ENCODE data around the gene NKD2.
"Not testable (repeated sequence)": the region's sequence is repeated elsewhere in the genome, so short reads cannot be mapped to it uniquely, and the experiment has no call there.

Gene NKD2

DNA sequence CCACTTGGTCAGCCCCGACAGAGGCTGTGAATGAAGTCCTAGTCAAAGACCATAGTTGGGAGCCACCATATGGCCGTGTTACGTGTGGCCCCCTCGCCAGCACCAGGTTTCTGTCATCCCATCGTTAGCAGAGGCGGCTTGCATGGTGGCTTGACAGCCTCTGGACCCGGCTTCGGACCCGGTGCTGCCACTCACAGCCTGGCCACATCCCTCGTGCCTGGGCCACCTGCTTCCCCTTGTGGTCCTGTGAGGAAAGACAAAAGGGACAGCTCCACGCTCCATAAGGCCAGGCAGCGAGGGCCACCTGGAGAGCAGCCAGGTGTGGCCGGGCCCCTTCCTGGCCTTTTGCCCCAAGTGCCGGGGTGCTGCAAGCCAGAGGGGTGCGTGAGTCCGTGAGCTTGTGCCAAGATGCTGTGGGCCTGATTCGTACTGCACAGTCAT is 6.2 kb downstream of the NKD2 start:
- no peak for DNase-seq

DNA sequence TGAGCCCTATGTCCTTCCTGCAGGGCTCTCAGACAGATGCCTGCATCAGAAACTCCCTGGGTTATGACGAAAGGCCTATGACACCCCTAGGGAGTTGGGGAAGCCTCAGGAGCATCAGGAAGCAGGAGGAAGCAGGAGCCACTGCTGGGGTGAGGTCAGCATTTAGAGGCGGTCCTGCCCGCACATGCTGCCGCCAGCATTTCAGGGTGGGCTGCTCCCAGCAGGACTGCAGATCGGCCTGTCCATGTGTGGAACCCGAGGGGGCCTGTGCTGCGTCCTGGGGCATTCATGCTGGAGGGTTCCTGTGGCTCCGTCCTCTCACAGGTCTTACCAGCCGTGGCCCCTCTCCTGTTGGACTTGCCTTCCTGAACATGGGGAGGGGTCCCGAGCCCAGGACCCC is 6.9 kb downstream of the NKD2 start:
- no peak for DNase-seq

DNA sequence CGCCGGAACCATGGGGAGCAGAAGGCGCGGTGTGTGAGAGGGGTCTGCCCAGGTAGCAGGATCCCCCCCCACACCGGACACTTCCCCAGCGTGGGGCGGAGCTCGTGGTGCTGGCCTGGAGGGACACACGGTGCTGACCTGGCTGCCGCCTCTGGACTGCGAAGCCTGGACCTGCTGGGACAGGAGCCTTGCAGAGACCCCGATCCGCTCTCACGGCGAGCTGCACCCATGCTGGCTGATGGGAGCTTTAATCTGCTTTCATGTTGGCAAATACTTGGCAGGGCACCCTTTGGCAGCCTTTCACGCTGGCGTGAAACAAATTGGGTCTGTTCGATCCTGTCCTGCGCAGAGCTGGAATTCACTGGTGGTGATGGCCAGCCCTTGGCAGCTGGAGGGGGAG is 7.4 kb downstream of the NKD2 start:
- no peak for DNase-seq

DNA sequence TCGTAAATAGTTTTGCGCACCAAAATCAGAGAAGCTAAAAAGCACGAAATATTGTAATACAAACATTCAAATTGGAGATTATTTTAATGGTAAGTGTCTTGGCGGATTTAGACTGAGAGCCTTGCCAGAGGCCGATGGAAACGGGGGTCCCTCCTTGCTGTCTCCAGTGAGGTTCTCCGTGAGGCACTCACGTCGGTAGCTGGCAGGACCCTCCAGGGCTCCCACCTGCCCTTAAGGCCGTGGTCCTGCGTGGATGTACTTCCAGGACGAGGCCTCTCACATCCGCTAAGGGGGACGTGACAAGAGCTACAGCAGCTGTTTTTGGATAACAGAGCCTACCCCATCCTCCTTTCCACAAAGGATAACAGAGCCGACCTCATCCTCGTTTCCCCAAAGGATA is 7.9 kb downstream of the NKD2 start:
- no peak for DNase-seq

DNA sequence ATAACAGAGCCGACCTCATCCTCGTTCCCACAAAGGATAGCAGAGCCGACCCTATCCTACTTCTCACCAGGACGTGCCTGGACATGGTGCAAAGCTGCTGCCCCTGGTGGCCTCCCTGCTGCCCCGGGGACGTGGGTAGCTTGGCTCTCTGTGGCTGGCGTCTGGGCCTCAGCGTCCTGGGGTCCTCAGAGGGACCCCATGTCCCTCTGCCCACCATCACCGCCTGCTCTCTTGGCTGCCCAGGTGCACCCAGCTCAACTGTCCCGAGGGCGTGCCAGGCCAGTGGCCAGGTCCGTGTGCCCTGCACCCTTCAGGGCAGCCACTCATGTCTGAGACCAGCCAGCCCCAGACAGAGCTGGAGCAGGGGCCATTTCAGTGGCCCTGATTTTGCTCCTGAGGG is 8.5 kb downstream of the NKD2 start:
- DNase-seq: no peak

DNA sequence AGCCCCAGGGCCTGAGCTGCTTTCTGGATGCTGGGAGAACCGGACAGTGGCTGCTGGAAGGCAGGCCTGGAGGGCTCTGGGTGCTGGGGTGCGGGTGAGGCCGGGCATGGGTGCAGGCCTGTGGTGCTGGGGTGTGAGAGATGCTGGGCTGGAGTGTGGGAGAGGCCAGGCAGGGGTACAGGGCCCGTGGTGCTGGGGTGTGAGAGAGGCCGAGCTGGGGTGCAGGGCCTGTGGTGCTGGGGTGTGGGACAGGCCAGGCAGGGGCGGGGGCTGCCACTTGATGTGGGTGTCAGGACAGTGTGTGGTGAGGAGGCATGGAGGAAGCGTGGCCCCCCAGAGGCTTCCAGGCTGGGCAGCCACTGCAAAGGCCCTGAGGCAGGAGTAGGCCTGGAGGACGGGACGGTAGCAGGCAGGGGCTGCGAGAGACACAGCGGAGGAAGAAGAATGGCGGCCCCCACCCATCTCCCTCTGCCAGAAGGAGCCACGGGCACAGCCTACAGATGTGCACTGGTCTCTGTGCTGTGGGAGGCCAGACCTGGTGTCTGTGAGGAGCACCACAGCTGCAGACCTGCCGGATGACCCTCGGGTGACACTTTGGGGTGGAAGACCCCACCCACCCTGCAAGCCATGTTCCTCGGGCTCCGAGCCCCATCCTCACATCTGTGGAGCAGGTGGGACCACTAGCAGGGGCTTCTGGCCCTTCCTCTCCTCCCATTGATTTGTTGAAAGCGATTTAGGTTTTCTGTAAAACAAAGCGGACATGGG is 9.3 kb downstream of the NKD2 start:
- DNase-seq: no peak

DNA sequence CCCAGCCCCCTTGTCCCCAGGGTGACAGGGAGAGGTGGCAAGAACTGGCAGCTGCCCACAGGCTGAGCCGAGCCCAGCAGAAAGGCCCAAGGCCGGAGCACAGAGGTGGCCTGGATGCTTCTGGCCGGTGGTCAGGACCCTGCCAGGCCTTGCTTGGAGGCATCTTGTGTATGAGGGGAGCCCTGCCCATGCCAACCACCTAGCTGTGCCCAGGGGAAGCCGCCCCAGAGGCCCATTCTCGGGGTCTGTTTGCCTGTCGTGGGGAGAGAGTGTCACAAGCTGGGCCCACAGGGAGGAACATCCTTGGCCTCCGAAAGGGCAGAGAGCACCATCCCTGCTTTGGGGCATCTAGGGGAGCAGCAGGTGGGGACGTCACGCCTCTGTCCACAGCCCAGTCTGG is 10.0 kb downstream of the NKD2 start:
- DNase-seq: no peak

DNA sequence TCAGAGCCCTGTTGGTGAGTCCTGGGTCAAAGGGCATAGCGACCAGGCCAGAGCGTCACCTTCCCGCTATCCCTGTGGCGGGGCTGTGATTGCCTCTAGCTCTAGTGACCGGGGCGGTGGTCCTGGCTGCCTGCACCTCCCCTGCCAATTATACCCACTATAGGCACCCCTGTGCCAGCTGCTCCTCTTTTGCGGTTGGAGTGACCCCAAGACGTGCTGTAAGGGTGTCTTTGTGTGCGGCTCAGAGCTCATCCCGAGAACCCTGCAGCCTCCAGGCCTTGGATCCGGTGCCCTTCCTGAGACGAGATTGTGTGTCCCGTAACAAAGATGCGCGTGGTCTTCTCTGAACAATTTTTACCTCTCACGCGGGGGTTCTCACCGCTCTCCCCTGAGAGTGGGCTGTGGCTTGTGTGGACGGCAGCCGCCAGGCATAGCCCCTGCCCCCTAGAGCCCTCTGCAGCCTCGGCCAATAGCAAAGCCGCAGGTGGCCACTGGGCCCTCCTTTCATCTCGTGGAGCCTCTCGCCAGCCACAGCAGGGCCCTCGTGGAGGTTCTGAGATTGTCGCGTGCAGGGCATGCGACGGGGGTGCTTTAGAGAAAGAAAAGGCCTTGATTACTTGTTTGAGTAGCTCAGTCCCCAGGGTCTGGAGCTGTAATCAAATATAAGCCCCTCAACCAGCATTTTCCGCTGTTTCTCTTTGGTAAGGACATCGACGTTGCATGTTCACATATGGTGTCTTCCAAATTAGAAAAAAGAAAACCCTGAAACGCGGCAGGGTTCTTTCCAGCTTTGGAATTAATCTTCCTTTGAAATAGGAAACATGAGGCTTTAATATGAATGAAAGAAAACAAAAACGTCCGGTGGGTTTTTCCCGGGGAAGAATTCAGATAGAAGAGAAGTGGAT is 10.7 kb downstream of the NKD2 start:
- no peak for DNase-seq

DNA sequence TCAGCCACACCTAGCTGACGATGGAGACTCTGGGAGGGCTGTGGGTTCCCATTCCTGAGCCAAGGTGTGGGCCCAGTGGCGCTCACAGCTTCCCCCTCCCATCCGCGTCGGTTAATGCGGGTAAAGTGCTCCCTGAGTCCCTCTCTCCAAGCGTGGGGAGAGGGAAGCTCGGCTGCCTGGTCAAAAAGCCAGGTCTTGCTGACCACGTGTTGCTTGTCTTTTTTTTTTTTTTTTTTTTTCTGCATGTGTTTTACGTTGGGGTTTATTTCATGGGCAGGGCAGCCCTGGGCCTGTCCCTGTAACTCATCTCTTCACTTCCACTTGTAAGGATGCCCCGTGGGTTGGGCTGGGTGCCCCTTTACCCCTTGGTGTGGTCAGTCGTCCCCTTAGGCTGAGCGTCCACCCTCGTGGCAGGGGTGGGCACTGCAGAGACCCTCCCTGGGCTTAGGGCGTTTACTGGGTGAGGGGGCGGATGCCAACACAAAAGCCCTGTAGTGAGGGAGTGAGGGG is 11.9 kb downstream of the NKD2 start:
- no peak for DNase-seq

DNA sequence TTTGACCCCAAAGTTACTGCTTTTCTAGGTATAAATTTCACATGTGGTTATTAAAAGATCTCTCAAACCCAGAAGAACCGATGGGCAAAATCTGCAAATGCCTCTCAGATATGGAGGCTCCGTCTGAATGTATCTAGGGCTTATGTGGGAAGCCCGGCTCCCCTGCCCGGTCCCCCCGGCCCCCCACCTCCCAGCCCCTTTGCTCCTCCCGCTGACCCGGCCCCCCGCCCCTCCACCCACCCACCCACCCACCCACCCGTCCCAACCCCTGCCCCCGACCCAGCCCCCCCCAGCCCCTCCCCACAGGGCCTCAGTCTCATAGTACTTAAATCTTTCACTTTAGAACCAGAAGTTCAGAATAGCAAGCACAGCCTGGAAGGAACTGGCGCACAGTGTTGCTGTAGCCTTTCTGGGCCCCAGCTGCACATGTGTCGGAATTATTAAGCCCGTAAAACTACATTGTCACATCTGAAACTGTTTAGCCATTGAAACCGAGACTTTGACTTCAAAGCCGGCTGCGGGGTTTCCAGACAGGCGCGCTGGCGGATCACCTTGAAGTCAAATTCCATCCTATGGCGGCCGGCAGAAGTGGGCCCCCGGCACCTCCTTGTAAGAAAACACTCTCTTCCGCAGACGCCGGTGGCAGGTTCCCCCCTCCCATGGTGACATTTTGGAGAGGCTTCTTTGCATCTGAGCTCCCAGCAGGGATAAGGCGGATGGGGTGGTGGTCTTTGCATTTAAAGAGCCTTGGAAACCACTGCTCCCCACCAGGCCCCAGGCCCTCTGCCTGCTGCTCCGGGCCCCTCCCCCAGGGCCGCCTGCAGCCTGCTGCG is 12.8 kb downstream of the NKD2 start:
- no peak for DNase-seq

DNA sequence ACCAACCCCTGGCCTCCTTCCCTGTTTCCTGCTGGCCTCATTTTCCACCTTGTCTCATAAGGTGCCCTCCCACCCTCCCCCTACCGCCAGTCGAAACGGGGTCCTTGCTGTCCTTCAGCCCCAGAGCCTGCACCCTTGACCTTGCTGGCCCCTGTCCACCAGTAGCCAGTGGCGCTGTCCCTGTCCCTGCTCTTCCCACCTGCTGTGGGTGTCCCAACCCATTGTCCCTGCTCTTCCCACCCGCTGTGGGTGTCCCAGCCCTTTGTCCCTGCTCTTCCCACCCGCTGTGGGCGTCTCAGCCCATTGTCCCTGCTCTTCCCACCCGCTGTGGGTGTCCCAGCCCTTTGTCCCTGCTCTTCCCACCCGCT is 13.4 kb downstream of the NKD2 start:
- not testable (repeated sequence) for DNase-seq

DNA sequence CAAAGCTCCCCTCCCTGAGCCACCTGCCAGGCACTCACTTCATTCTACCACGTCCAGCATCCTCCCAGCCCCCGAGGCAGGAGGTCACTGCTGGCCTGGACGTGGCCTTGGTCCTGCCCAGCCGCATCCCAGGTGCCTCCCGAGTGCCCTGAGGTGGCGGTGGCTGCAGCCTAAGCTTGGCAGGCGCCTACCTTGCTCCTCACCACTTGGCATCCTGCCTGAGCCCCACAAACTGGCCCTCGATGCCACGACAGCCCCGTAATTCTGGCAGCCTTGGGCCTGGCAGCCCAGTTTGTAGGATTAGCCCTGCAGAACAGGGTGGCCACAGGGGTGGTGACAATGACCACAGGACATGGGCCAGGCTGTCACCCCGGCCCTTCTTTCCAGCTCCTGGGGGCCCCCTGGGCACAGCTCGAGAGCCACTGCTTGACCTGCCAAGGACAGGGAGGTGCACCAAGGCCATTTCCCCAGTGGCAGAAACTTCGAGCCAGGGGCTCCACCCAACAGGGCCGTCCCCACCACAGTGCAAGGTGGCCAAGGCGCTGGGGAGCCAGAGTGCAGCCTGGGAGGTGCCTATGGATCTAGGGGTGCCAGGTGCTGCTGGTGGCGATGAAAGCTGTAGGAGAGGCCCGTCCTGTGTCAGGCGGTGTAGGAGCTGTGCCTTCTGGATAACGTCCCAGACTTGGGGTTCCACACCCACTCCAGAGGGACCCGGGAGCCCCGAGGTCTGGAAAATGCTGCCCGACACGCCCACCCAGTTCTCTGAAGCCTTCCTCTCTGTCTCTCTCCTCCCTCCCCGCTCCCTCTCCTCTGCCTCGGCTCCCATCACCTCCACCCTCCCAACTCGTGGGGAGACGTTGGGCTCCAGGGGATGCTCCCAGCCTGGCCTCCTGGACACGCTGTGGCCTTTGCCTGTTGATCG is 18.4 kb downstream of the NKD2 start:
- no peak for DNase-seq

DNA sequence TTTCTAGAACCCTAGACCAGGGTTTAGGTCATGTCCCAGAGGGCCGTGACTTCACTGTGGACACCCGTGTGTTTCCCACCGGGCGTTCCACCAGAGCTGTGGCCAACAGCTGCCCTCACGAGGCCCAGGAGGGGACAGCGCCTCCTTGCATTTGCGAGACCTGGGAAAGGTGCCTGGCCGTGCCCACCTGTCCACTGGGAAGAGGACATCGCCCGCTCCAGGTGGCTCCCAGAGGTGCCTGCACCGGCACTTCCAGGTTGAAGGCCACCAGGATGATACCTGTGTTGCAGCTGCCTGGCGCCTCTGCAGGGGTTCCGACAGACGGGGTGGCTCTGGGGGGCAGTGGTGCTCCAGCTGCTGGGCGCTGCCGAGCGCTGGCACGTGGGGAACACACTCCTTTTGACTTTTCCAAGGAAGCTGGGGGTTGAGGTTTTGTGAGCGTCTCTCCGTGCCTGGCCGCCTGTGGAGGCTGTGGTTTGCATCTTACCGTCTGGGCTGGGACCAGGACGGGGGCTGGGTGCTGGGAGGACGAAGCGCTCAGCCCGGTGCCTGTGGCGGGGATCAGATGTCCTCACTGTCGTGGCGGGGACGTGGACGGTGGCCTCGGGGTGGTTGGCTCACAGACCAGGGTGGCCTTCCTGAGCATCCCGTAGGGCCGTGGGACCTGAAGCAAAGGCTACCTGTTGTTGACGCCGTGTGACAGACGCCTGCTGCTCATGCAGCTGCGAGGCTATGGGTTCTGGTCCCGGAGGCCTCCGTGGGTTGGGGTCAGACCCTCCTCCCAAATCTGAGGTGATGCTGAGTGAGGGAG is 19.2 kb downstream of the NKD2 start:
- DNase-seq: no peak

DNA sequence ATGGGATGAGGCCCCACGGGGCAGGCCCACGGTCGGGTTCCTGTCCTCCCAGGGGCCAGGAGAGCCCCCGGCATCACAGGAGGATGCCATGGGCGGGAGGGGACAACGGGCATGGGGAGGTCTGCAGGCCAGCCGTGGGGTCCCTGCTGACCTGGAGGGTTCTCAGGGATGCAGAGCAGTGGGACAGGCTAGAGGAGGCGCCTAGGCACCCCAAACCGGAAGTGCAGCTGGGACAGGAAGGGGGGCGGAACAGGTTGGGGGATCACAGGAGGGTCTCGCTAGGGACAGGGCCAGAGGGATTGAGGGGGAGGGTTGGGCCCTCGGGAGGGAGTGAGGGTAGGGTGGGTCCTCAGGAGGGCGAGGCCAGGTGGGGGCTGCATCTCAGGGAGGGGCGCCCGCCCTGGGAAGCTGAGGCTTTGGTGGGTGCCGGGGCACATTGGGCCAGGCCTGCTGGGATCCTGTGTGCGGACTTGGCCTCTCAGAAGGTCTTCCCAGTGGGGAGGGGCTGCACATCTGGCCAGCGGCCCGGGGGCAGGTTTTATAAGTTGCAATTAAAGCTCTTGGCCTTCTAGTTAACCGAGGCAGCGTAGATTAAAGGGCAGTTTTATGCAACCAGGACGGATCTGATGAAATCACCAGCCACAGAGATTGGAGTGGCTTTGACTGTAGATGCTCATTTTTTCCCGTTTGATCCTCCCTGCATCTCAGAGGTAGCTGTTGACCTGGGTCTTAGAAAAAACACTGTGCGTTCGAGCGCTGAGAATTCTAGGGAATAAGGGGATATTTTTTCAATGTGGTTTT is 20.1 kb downstream of the NKD2 start:
- no peak for DNase-seq

DNA sequence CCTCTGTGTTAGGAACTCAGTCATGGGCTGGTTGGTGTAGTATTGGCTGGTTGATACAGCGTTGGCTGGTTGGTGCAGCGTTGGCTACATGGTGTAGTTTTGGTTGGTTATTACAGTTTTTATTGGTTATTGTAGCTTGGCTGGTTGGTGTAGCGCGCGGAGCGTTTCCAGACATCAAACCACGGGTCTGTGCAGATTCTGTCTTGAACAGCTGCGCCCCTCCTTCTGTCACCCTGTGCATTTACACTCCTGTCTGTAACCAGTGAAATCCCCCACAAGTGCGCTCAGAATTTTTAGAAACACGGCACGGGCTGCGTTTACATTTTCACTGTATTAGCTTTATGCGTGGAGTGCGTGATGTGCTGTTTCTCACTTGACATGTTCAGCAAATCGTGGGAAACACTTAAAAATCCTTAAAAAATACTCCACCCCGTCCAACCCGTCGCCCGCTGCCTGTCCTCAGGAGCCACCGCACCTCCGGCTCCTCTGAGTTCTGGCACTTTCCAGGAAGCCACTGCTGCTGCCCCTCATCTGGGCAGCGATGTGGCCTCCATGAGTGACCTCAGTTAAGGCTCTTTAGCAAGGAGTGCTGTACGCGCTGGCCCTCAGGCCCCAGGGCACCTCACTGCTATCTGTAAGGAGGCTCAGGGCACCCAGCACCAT is 20.8 kb downstream of the NKD2 start:
- DNase-seq: no peak

DNA sequence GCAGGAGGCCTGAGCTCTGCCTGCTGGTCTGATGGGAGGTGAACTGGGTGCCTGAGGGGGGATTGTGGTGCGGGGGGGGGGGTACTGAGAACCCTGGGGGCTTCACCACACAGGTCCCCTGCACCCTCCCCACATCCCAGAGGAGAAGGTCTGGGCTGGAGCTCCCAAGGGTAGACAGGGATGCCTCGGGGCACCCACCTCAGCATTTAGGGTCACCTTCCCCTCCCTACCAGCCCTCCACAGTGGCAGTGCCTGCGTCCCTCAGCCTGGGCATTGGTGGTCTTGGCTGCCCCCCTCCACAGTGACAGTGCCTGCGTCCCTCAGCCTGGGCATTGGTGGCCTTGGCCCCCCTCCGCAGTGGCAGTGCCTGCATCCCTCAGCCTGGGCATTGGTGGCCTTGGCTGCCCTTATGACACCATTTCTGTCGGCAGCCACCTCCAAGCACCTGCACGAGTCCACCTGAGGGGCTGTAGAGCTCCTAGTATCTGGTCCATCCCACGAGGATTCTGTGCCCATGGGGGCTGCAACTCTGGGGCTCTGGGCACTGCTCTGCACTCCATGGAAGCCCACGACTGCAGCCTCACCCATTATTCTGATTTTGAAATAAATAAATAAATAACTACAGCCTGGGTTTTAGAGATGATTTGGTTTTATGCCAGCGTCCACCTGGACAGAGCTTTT is 21.5 kb downstream of the NKD2 start:
- DNase-seq: no peak

DNA sequence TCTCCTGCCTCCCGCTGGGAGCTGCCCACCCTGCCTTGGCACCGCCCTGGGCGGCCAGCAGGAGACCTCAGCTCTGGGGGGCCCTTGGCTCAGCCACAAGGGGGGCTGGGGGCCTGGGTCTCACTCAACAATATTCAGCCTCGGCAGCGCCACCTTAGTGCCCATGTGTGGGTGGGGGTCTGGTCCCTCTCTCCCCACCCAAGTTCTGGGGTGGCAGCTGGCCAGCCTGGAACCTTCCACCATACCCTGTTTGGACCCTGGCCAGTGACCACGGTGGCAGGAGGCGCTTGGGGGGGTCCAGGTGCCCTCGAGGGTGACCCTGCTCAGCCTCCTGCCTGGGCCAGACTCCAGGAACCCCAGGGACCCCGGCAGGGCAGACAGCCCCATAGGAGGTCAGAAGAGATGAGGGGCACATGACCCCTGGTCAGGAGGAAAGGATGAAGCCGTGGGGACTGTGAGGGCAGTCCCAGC is 22.2 kb downstream of the NKD2 start:
- DNase-seq: no peak

DNA sequence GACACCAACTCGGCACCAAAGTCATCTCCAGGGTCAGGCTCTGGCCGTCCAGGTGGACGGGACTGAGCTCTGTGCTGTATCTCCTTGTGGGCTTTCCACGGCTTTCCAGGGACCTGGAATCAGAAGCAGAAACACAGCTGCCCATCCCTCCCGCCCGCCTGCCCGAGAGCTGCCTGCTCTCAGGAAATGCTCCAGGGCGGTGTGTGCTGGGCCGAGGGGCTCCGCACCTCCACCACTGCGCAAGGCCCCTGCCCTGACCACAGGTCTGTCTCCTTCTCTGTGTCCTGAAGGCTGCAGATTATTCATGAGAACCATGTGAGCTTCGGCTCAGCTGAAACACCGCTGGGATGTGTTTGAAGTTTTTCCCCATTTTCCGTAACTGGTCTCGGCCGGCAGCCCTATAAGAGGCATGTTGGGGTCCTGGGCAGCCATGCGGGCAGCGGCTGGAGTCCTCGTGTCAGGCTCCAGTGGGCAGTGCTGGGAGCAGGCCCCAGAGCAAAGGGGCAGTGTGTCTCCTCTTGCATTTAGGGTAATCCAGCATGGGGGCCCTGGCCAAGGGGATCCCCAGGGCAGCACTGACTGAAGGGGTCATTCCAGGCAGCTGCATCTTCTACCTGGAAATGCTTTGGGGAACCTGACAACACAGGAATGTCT is 22.8 kb downstream of the NKD2 start:
- DNase-seq: no peak
